IMR-90 (cell line): ENCODE data around the gene CKAP2. TPM values are rescaled to one million over a fixed set of nuclear protein-coding genes. Genes with fewer than 3 reads are reported as not detected.
"Not testable (repeated sequence)": the region's sequence is repeated elsewhere in the genome, so short reads cannot be mapped to it uniquely, and the experiment has no call there.

Experiments used
- ATAC-seq: fragments of 200-7000 bp; cut with Tn5 transposase; 2 replicates; pipeline ENCODE4 v1.9.1; 2020; ENCODE audit warnings: low read depth, mild to moderate bottlenecking, moderate library complexity
- BruUV-seq: library from RNA; stranded (reverse); fragments of 400-500 nt; replicated peaks from 2 replicates; lab custom pipeline; 2021; lab: Mats Ljungman, UMichigan
- CTCF ChIA-PET: fragments of 300-600 bp; formaldehyde crosslinking; extraction: SDS; loops from one replicate; lab custom pipeline; 2021; ENCODE audit warnings: antibody characterized with exemption; lab: Yijun Ruan, JAX
- POLR2A ChIA-PET: fragments of 300-600 bp; sonication (Branson Sonifier 250); formaldehyde crosslinking; loops from one replicate; lab custom pipeline; 2022; ENCODE audit warnings: antibody characterized with exemption; ENCODE audit not compliant: unreplicated experiment; lab: Charles Lee
- DNase-seq: peaks from one replicate; pipeline ENCODE4 v3.0.0; 2013
- H2AFZ ChIP-seq: replicated peaks from 2 replicates; pipeline ENCODE3; 2013; ENCODE audit warnings: low read length, mild to moderate bottlenecking; ENCODE audit not compliant: poor library complexity
- H2AK5ac ChIP-seq: 2 replicates; pipeline ENCODE4 v1.6.1; 2013; ENCODE audit warnings: low read depth, low read length, inconsistent platforms
- H2AK9ac ChIP-seq: replicated peaks from 2 replicates; pipeline ENCODE3; 2013; ENCODE audit warnings: mild to moderate bottlenecking, low read depth, low read length, moderate library complexity; ENCODE audit not compliant: poor library complexity
- H2BK120ac ChIP-seq: 2 replicates; pipeline ENCODE4 v1.6.1; 2013; ENCODE audit warnings: low read depth, low read length, inconsistent platforms
- H2BK15ac ChIP-seq: 3 replicates; pipeline ENCODE4 v1.6.1; 2013; ENCODE audit warnings: low read depth, low read length, inconsistent platforms
- H2BK20ac ChIP-seq: 2 replicates; pipeline ENCODE4 v1.6.1; 2013; ENCODE audit warnings: low read depth, mild to moderate bottlenecking, inconsistent platforms, low read length, moderate library complexity
- H2BK5ac ChIP-seq: 2 replicates; pipeline ENCODE4 v1.6.1; 2013; ENCODE audit warnings: mild to moderate bottlenecking, low read depth, low read length, inconsistent platforms; ENCODE audit not compliant: poor library complexity, severe bottlenecking
- H3K14ac ChIP-seq: replicated peaks from 2 replicates; pipeline ENCODE4 v1.6.1; 2013; ENCODE audit warnings: low read depth, low read length, inconsistent platforms
- H3K18ac ChIP-seq: 2 replicates; pipeline ENCODE4 v1.6.1; 2013; ENCODE audit warnings: low read depth, low read length, control low read depth
- H3K23ac ChIP-seq: 2 replicates; pipeline ENCODE4 v1.6.1; 2013; ENCODE audit warnings: low read depth, low read length, inconsistent platforms
- H3K27ac ChIP-seq: 2 replicates; pipeline ENCODE4 v1.5.1; 2013; ENCODE audit warnings: mild to moderate bottlenecking, control low read depth, low read length; ENCODE audit not compliant: insufficient read depth
- H3K27me3 ChIP-seq: 2 replicates; pipeline ENCODE4 v1.6.1; 2013; ENCODE audit warnings: low read length; ENCODE audit not compliant: control insufficient read depth, insufficient read depth
- H3K36me3 ChIP-seq: 2 replicates; pipeline ENCODE4 v1.6.1; 2013; ENCODE audit warnings: low read length, mixed read lengths; ENCODE audit not compliant: control insufficient read depth, insufficient read depth
- H3K4ac ChIP-seq: 2 replicates; pipeline ENCODE4 v1.6.1; 2013; ENCODE audit warnings: low read depth, low read length, inconsistent platforms
- H3K4me1 ChIP-seq: 2 replicates; pipeline ENCODE4 v1.6.1; 2013; ENCODE audit warnings: low read length, mixed read lengths; ENCODE audit not compliant: control insufficient read depth, insufficient read depth
- H3K4me2 ChIP-seq: 2 replicates; pipeline ENCODE4 v1.6.1; 2013; ENCODE audit warnings: low read depth, mild to moderate bottlenecking, control low read depth, low read length, moderate library complexity
- H3K4me3 ChIP-seq: 2 replicates; pipeline ENCODE4 v1.5.1; 2013; ENCODE audit warnings: low read depth, mild to moderate bottlenecking, control low read depth, low read length, moderate library complexity; ENCODE audit not compliant: insufficient read depth
- H3K56ac ChIP-seq: 2 replicates; pipeline ENCODE4 v1.6.1; 2013; ENCODE audit warnings: low read length, inconsistent platforms; ENCODE audit not compliant: insufficient read depth; ENCODE audit errors: extremely low read depth
- H3K79me1 ChIP-seq, 2 experiments: 2 replicates each; pipeline ENCODE4 v1.6.1; 2013; ENCODE audit warnings: low read length in 2 of 2, inconsistent platforms in 1 of 2, low read depth in 1 of 2
- H3K9ac ChIP-seq: 2 replicates; pipeline ENCODE4 v1.6.1; 2013; ENCODE audit warnings: low read depth, low read length, control low read depth
- H3K9me1 ChIP-seq: 2 replicates; pipeline ENCODE4 v1.6.1; 2013; ENCODE audit warnings: low read length, inconsistent platforms; ENCODE audit not compliant: insufficient read depth
- H3K9me3 ChIP-seq: 2 replicates; pipeline ENCODE4 v1.6.1; 2013; ENCODE audit warnings: low read length; ENCODE audit not compliant: control insufficient read depth, insufficient read depth
- H4K20me1 ChIP-seq: 2 replicates; pipeline ENCODE4 v1.6.1; 2013; ENCODE audit warnings: low read length, inconsistent platforms; ENCODE audit not compliant: insufficient read depth
- H4K5ac ChIP-seq: 2 replicates; pipeline ENCODE4 v1.6.1; 2013; ENCODE audit warnings: mild to moderate bottlenecking, low read depth, low read length, control low read depth
- H4K8ac ChIP-seq, 2 experiments: 2 replicates each; pipeline ENCODE4 v1.6.1; 2013; ENCODE audit warnings: low read depth in 2 of 2, low read length in 2 of 2, control low read depth in 1 of 2, inconsistent platforms in 1 of 2
- H4K91ac ChIP-seq: 2 replicates; pipeline ENCODE4 v1.6.1; 2013; ENCODE audit warnings: low read depth, low read length, inconsistent platforms; ENCODE audit not compliant: insufficient read depth
- WGBS, 2 experiments: methylation state at CpG; one replicate each; pipeline versions ENCODE4 v1.1.5 to v1.1.7; 2013; ENCODE audit warnings: missing lambda C conversion rate in 2 of 2; ENCODE audit not compliant: insufficient read length in 1 of 2; ENCODE audit errors: extremely low coverage in 2 of 2; 5-methylcytosine and 5-hydroxymethylcytosine counted together
- dilution Hi-C: fragments of 300-500 bp; cut with HindIII; formaldehyde crosslinking; loops from one replicate; pipeline ENCODE4 v1.14.3; 2018; ENCODE audit warnings: low sequenced_read_pairs; ENCODE audit not compliant: unreplicated experiment
- in situ Hi-C: fragments of 300-500 bp; cut with MboI; formaldehyde crosslinking; loops from 3 replicates; pipeline ENCODE4 v1.14.3; 2019; ENCODE audit warnings: low sequenced_read_pairs, inconsistent platforms, mixed read lengths
- intact Hi-C: fragments of 100-400 bp; cut with micrococcal nuclease; formaldehyde crosslinking; loops from 2 replicates; pipeline ENCODE4 v1.10.0; 2022
- polyA plus RNA-seq, 3 experiments: library from polyadenylated mRNA; depleted of rRNA; stranded (reverse); fragments of >200 nt; gene quantifications; 2 replicates each; pipeline ENCODE4 v1.2.3, GENCODE V29; 2012; ENCODE audit warnings: low replicate concordance in 1 of 3
- total RNA-seq: library from RNA; depleted of rRNA; stranded (reverse); fragments of >200 nt; gene quantifications from 2 replicates; pipeline ENCODE4 v1.2.3, GENCODE V29; 2012

CKAP2 gene
- total and polyA plus RNA-seq, 2 of the 4 experiments (the other 2 are of a cell fraction), result 23.0 to 44.6 TPM

DNA sequence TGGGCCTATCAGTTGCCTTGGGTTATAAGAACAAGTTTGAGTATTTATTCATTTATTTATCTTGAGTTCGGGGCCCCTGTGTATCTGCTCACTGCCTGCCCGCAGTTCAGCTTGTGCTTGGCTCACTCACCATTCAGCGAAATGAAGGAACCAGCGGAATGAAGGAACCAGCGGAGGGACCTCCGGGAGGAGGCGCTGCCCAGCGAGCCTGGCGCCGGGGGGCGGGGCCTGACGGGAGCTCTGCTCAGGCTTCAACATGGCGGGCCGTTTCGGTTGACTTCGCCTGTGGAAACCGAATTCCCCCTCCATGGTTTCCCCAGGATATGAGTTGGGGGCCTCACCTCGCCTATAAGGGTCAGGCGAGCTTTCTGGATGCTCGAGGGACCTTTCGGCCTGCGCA lies 33.5 kb downstream of the CKAP2 start:
- H2AFZ ChIP-seq, H3K9me3 ChIP-seq, H2AK5ac ChIP-seq, H3K27ac ChIP-seq, H3K9ac ChIP-seq, H3K27me3 ChIP-seq, H3K4ac ChIP-seq, H3K14ac ChIP-seq, H3K36me3 ChIP-seq, H2BK5ac ChIP-seq, H2AK9ac ChIP-seq, H3K18ac ChIP-seq, H3K9me1 ChIP-seq, ATAC-seq, BruUV-seq, H4K20me1 ChIP-seq, H3K4me1 ChIP-seq, H3K4me2 ChIP-seq, POLR2A ChIA-PET, dilution Hi-C loops, H4K8ac ChIP-seq, H4K91ac ChIP-seq, in situ Hi-C loops, H3K4me3 ChIP-seq, H4K5ac ChIP-seq, H2BK120ac ChIP-seq, intact Hi-C loops, H2BK20ac ChIP-seq, CTCF ChIA-PET, H3K79me1 ChIP-seq, H2BK15ac ChIP-seq, DNase-seq, H3K56ac ChIP-seq, H3K23ac ChIP-seq: not testable (repeated sequence)
- no CpG with 5 or more reads among the region's 22 CpGs for WGBS, 2 experiments

DNA sequence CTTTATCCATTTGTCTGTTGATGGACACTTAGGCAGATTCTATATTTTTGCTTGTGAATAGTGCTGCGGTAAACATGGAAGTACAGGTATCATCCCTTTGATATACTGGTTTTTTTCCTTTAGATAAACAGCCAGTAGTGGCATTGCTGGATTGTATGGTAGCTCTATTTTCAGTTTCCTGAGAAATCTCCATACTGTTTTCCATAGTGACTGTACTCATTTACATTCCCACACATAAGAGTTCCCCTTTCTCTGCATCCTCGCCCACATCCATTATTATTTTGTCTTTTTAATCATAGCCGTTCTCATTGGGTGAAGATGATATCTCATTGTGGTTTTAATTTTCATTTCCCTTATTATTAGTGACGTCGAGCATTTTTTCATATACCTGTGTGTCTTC lies 35.7 kb downstream of the CKAP2 start:
- H2BK5ac ChIP-seq, H3K4ac ChIP-seq, H3K14ac ChIP-seq, H4K20me1 ChIP-seq, H4K5ac ChIP-seq, H3K23ac ChIP-seq, in situ Hi-C loops, CTCF ChIA-PET, intact Hi-C loops, H3K18ac ChIP-seq, H2AK9ac ChIP-seq, H3K9ac ChIP-seq, H4K8ac ChIP-seq, H3K9me1 ChIP-seq, H3K36me3 ChIP-seq, H3K9me3 ChIP-seq, H2AFZ ChIP-seq, H3K79me1 ChIP-seq, H2BK15ac ChIP-seq, BruUV-seq, H2BK120ac ChIP-seq, H3K27ac ChIP-seq, H3K4me1 ChIP-seq, POLR2A ChIA-PET, H3K56ac ChIP-seq, DNase-seq, H4K91ac ChIP-seq, H3K27me3 ChIP-seq, H2AK5ac ChIP-seq, H3K4me2 ChIP-seq, dilution Hi-C loops, H3K4me3 ChIP-seq, ATAC-seq, H2BK20ac ChIP-seq: not testable (repeated sequence)
- WGBS, 2 experiments, result no CpG with 5 or more reads among the region's 5 CpGs
